Left lung (tissue), 10 donors: ENCODE results near the gene SLC6A12. TPM values are rescaled to one million over a fixed set of nuclear protein-coding genes. Genes with fewer than 3 reads are reported as not detected.
A peak's percentile ranks its signal among the peaks of the same experiment; 100 is the strongest.

Source experiments
- ATAC-seq: fragments of 200-7000 bp; cut with Tn5 transposase; one replicate; pipeline ENCODE4 v1.9.1; 2020; ENCODE audit warnings: moderate library complexity
- DNase-seq, 4 donors: peaks; one replicate each; pipeline ENCODE4 v3.0.0-alpha.2; 2013 to 2020
- H3K27ac ChIP-seq, 2 donors: fragments of 200-600 bp; sonication (generic) in 1 of 2; one replicate each; pipeline versions ENCODE4 v1.5.0 to v1.8.0; 2020 to 2021
- H3K27me3 ChIP-seq, 2 donors: fragments of 200-600 bp; sonication (generic) in 1 of 2; one replicate each; pipeline versions ENCODE4 v1.5.0 to v1.8.0; 2020 to 2021
- H3K36me3 ChIP-seq, 2 donors: fragments of 200-600 bp; sonication (generic) in 1 of 2; one replicate each; pipeline versions ENCODE4 v1.5.0 to v1.8.0; 2020 to 2021
- H3K4me1 ChIP-seq, 2 donors: fragments of 200-600 bp; one replicate each; pipeline ENCODE4 v1.8.0; 2021
- H3K4me3 ChIP-seq, 2 donors: fragments of 200-600 bp; sonication (generic) in 1 of 2; one replicate each; pipeline versions ENCODE4 v1.5.0 to v1.8.0; 2020 to 2021; ENCODE audit warnings: mild to moderate bottlenecking in 1 of 2
- H3K9me3 ChIP-seq, 2 donors: fragments of 200-600 bp; sonication (generic) in 1 of 2; one replicate each; pipeline versions ENCODE4 v1.5.0 to v1.8.0; 2020 to 2021
- CTCF ChIP-seq, 2 donors: fragments of 200-600 bp; sonication (generic) in 1 of 2; IDR thresholded peaks; one replicate each; pipeline versions ENCODE4 v1.5.0 to v1.8.0; 2021; ENCODE audit warnings: antibody characterized with exemption in 2 of 2
- intact Hi-C, 2 donors: fragments of 100-400 bp; cut with DNase I; formaldehyde crosslinking; loops; one replicate each; pipeline versions ENCODE4 v1.11.2 to v1.14.2; 2022
- polyA plus RNA-seq, 6 donors: library from polyadenylated mRNA; unstranded; fragments of 120-200 nt; gene quantifications; one replicate each; pipeline ENCODE4 v1.2.1, GENCODE V29; 2013; ENCODE audit not compliant: insufficient read length in 6 of 6
- total RNA-seq, 2 donors: library from RNA; stranded (reverse); fragmentation: NEBNext Ultra II Directional; extraction: Animal tissue kit (Norgen Biotek cat#: 25700); gene quantifications; one replicate each; pipeline ENCODE4 v1.2.1, GENCODE V29; 2021
- donor health status: DM: no; HTN: yes; CAD: no.
- donor health status: DM: no; HTN: no; CAD: no.

SLC6A12 gene
- total and polyA plus RNA-seq, 8 donors = 0.52 to 4.7 (median 0.92) TPM

GRCh38 chr12:160858-161257 lies 53.1 kb downstream of the SLC6A12 start:
- no peak for DNase-seq
- H3K9me3 ChIP-seq = no peaks in the 10 kb centered on the region

GRCh38 chr12:159156-159782 lies 54.7 kb downstream of the SLC6A12 start:
- Histone ChIP-seq H3K4me3 (no peak overlapping the region), H3K36me3 (no peaks in the 10 kb centered on the region), H3K27ac (no peak overlapping the region), H3K27me3 (peaks cover 0 to 6% of the 10 kb centered on the region in 2 donors), H3K9me3 (no peaks in the 10 kb centered on the region), H3K4me1 (no peaks in the 10 kb centered on the region)
- intact Hi-C loops = no loop called here
- DNase-seq (peak in 1 of 4 donors; percentile 68), ATAC-seq (no peak)
- TF ChIP-seq CTCF (IDR thresholded peaks at IDR 0.05) = no peak

More at GRCh38 chr12:160858-161257, 53.1 kb downstream of the SLC6A12 start:
- intact Hi-C loops = no loop called here
- TF ChIP-seq CTCF (IDR thresholded peaks at IDR 0.05) = no peak
- Histone ChIP-seq H3K36me3 (no peaks in the 10 kb centered on the region), H3K27me3 (peaks cover 0 to 6% of the 10 kb centered on the region in 2 donors), H3K27ac (no peak overlapping the region), H3K4me3 (no peak overlapping the region), H3K4me1 (no peaks in the 10 kb centered on the region)
- ATAC-seq = no peak

GRCh38 chr12:157644-158043 lies 56.3 kb downstream of the SLC6A12 start:
- H3K27ac ChIP-seq = no peak overlapping the region
- no peaks in the 10 kb centered on the region for H3K36me3 ChIP-seq
- ATAC-seq (no peak), DNase-seq (peak in 1 of 4 donors; percentile 62)
- H3K4me1 ChIP-seq = no peaks in the 10 kb centered on the region
- intact Hi-C loops = no loop called here
- H3K27me3 ChIP-seq = no peaks in the 10 kb centered on the region
- no peaks in the 10 kb centered on the region for H3K9me3 ChIP-seq
- no peak for TF ChIP-seq CTCF (IDR thresholded peaks at IDR 0.05)
- H3K4me3 ChIP-seq = no peak overlapping the region

- peak in 1 of 4 donors; percentile 68 for DNase-seq
- Histone ChIP-seq H3K4me3 (no peak overlapping the region), H3K9me3 (no peaks in the 10 kb centered on the region), H3K36me3 (no peaks in the 10 kb centered on the region), H3K4me1 (no peaks in the 10 kb centered on the region), H3K27me3 (no peaks in the 10 kb centered on the region), H3K27ac (no peak overlapping the region)
- no peak for ATAC-seq
- TF ChIP-seq CTCF (IDR thresholded peaks at IDR 0.05) = no peak
- intact Hi-C loops = no loop called here
Observed at GRCh38 chr12:156945-157344, 57.0 kb downstream of the SLC6A12 start.

GRCh38 chr12:155646-156045 lies 58.3 kb downstream of the SLC6A12 start:
- intact Hi-C loops = no loop called here
- ATAC-seq = no peak
- H3K36me3 ChIP-seq = no peaks in the 10 kb centered on the region
- no peaks in the 10 kb centered on the region for H3K4me1 ChIP-seq
- TF ChIP-seq CTCF (IDR thresholded peaks at IDR 0.05) = no peak
- no peak overlapping the region for H3K4me3 ChIP-seq
- peak in 1 of 4 donors; percentile 53 for DNase-seq
- peaks cover 0 to 3% of the 10 kb centered on the region in 2 donors for H3K27me3 ChIP-seq
- H3K9me3 ChIP-seq = no peaks in the 10 kb centered on the region
- no peak overlapping the region for H3K27ac ChIP-seq
